Suprapubic skin (tissue), 4 donors: ENCODE data around the gene CCL8. TPM values are rescaled to one million over a fixed set of nuclear protein-coding genes. Genes with fewer than 3 reads are reported as not detected.

Experiments used
- DNase-seq, 2 donors: peaks; one replicate each; pipeline ENCODE4 v3.0.0-alpha.2; 2019; ENCODE audit warnings: low spot score in 2 of 2
- H3K27ac ChIP-seq: fragments of 200-600 bp; sonication (generic); one replicate; pipeline ENCODE4 v1.5.1; 2019
- H3K27me3 ChIP-seq: fragments of 200-600 bp; sonication (generic); one replicate; pipeline ENCODE4 v1.5.1; 2019
- H3K36me3 ChIP-seq: fragments of 200-600 bp; sonication (generic); one replicate; pipeline ENCODE4 v1.5.1; 2019
- H3K4me1 ChIP-seq: fragments of 200-600 bp; sonication (generic); one replicate; pipeline ENCODE4 v1.5.1; 2019
- H3K4me3 ChIP-seq: fragments of 200-600 bp; sonication (generic); one replicate; pipeline ENCODE4 v1.5.1; 2019; ENCODE audit warnings: mild to moderate bottlenecking
- H3K9me3 ChIP-seq: fragments of 200-600 bp; sonication (generic); one replicate; pipeline ENCODE4 v1.5.1; 2019
- EP300 ChIP-seq: sonication (generic); formaldehyde crosslinking; IDR thresholded peaks from one replicate; pipeline ENCODE4 v1.6.1; 2017; ENCODE audit warnings: antibody characterized with exemption
- POLR2A ChIP-seq, 2 donors: fragments of 450-650 bp; IDR thresholded peaks; one replicate each; pipeline ENCODE4 v1.6.1; 2017; ENCODE audit warnings: antibody characterized with exemption in 2 of 2, mild to moderate bottlenecking in 2 of 2, moderate library complexity in 2 of 2
- POLR2AphosphoS5 ChIP-seq, 3 donors: sonication (generic); formaldehyde crosslinking; IDR thresholded peaks; one replicate each; pipeline ENCODE4 v1.6.1; 2017; ENCODE audit warnings: antibody characterized with exemption in 3 of 3
- WGBS: methylation state at CpG from one replicate; pipeline ENCODE4 v1.1.5; 2018; 5-methylcytosine and 5-hydroxymethylcytosine counted together
- total RNA-seq, 4 donors: library from RNA; depleted of rRNA; stranded (reverse); fragments of >200 nt; gene quantifications; one replicate each; pipeline ENCODE4 v1.1.0, GENCODE V29; 2016
- TF ChIP-seq, protein P1 (sequence below), 2 donors: fragments of 200-600 bp in 1 of 2; fragments of 450-650 bp in 1 of 2; sonication (generic) in 1 of 2; IDR thresholded peaks; one replicate each; pipeline ENCODE4 v1.5.1; 2016 to 2019; ENCODE audit warnings: antibody characterized with exemption in 2 of 2, mild to moderate bottlenecking in 1 of 2, moderate library complexity in 1 of 2

Gene CCL8
- total RNA-seq, 4 donors from 2014 or later = 0.64 to 2.2 TPM; not detected in 2

DNA sequence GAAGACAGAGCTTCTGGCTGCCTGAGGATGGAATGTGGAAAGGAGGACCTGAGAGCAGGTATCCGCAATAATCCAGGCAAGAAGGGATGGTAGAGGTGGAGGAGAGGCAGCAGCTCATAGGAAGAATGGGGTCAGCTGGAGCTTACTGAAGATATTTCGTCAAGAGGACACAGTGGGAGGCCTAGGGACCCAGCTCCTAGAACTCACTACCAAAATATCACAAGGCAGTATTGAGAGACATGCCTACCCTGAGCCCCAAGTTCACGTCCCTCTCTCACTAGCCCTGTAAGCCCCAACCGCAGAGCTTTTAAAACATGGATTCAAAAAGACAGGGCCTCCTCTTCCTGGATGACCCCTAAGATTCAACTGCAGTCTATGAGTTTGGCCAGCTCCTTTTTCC lies 14.2 kb upstream of the CCL8 start:
- no peak for TF ChIP-seq POLR2A (IDR thresholded peaks at IDR 0.05)
- TF ChIP-seq, protein P1, sequence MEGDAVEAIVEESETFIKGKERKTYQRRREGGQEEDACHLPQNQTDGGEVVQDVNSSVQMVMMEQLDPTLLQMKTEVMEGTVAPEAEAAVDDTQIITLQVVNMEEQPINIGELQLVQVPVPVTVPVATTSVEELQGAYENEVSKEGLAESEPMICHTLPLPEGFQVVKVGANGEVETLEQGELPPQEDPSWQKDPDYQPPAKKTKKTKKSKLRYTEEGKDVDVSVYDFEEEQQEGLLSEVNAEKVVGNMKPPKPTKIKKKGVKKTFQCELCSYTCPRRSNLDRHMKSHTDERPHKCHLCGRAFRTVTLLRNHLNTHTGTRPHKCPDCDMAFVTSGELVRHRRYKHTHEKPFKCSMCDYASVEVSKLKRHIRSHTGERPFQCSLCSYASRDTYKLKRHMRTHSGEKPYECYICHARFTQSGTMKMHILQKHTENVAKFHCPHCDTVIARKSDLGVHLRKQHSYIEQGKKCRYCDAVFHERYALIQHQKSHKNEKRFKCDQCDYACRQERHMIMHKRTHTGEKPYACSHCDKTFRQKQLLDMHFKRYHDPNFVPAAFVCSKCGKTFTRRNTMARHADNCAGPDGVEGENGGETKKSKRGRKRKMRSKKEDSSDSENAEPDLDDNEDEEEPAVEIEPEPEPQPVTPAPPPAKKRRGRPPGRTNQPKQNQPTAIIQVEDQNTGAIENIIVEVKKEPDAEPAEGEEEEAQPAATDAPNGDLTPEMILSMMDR (IDR thresholded peaks at IDR 0.05) = no peak
- no peak for TF ChIP-seq EP300
- TF ChIP-seq POLR2AphosphoS5 (IDR thresholded peaks at IDR 0.05) = no peak
- Histone ChIP-seq H3K27ac (no peak overlapping the region), H3K9me3 (no peaks in the 10 kb centered on the region), H3K4me1 (peaks cover 36% of the 10 kb centered on the region), H3K36me3 (no peaks in the 10 kb centered on the region), H3K4me3 (no peak overlapping the region), H3K27me3 (no peaks in the 10 kb centered on the region)
- no peak for DNase-seq
- 94% methylated on average over 3 of the region's 4 CpGs for WGBS

DNA sequence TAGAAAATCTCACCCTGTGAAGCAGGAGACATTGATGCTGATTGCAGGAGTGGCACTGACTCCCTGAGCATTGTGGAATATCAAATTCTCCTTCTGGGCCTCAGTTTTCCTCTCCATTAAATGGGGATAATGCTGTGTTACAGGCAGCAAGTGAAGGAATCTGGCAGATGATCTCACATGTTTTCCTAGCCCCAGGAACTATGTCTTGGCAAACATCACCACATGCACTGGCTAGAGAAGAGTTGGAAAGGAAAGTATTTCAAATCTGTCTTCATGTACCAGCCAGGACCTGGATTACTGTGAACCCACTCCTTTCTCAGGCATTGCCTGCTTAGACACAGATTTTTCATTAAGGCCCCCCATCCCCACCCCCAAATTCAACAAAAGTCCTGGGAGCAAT lies 13.6 kb upstream of the CCL8 start:
- Histone ChIP-seq H3K36me3 (no peaks in the 10 kb centered on the region), H3K4me1 (peaks cover 30% of the 10 kb centered on the region), H3K4me3 (no peak overlapping the region), H3K27ac (no peak overlapping the region), H3K9me3 (no peaks in the 10 kb centered on the region), H3K27me3 (no peaks in the 10 kb centered on the region)
- DNase-seq = no peak
- TF ChIP-seq, protein P1 (IDR thresholded peaks at IDR 0.05) = no peak
- no peak for TF ChIP-seq POLR2AphosphoS5 (IDR thresholded peaks at IDR 0.05)
- TF ChIP-seq EP300 = no peak
- TF ChIP-seq POLR2A (IDR thresholded peaks at IDR 0.05) = no peak

DNA sequence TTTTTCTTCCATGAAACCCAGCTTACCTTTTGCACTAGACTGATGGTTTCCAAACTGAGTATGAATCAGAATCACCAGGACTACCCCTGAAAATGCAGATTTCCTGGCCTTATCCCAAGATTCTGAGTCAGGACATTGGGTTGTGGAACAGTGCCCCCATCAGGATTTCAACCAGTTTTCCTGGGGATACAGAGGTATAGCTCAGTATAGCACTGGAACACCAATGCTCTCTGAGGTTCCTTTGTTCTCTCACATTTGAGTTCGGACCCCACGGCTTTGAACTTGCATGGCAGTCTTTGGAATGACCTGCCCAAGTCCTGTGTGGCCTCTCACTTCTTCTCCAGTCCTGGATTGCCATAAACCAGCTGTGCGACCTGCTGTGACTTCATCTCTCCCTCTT lies 12.8 kb upstream of the CCL8 start:
- Histone ChIP-seq H3K9me3 (no peaks in the 10 kb centered on the region), H3K4me1 (peaks cover 25% of the 10 kb centered on the region), H3K36me3 (no peaks in the 10 kb centered on the region), H3K27ac (no peak overlapping the region), H3K27me3 (no peaks in the 10 kb centered on the region), H3K4me3 (no peak overlapping the region)
- 62% methylated on average over 3 of the region's 3 CpGs for WGBS
- no peak for DNase-seq
- TF ChIP-seq, protein P1 (IDR thresholded peaks at IDR 0.05) = no peak
- no peak for TF ChIP-seq EP300
- no peak for TF ChIP-seq POLR2AphosphoS5 (IDR thresholded peaks at IDR 0.05)
- no peak for TF ChIP-seq POLR2A (IDR thresholded peaks at IDR 0.05)

DNA sequence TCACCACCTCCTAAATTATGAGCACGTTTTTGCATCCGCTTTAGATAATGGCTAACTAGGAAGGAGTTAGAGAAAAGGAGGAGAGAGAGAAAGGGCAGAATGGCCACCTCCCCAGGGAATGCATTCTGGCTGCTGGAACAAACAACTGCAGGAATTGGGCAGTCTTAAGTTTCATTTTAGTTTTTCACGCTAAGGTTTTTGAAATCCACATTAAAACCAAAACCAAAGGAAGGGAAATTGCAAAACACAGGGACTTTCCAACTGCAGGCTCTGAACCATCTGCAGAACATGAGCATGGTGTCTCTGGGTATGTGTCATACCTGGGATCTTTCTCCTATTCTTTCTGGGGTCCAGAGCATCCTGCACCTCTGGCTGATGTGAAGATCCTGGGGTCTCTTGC lies 12.1 kb upstream of the CCL8 start:
- Histone ChIP-seq H3K4me3 (no peak overlapping the region), H3K9me3 (no peaks in the 10 kb centered on the region), H3K36me3 (no peaks in the 10 kb centered on the region), H3K27ac (no peak overlapping the region), H3K4me1 (peaks cover 27% of the 10 kb centered on the region), H3K27me3 (no peaks in the 10 kb centered on the region)
- TF ChIP-seq POLR2A (IDR thresholded peaks at IDR 0.05) = no peak
- peak in 1 of 3 donors; percentile 30 for TF ChIP-seq POLR2AphosphoS5 (IDR thresholded peaks at IDR 0.05)
- 51% methylated on average over 3 of the region's 3 CpGs for WGBS
- DNase-seq = no peak

DNA sequence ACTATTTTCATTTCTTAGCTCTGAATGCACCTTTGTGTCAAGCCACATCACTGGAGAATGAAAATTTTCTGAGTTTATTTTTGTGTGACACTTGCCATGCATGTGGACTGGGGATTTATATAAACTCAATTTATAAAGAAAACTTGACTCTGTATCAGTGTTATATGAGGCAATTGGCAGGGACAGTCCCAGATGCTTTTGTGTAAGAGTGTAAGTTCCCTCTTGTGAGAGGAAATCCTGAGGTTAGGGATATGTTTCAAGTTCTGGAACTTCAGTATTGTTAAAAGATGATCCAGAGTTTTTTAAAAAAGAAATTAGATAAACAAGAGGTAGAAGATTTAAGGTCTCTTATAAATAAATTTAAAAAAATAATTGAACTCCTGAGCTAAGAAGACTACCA lies 10.9 kb upstream of the CCL8 start:
- peaks cover 28% of the 10 kb centered on the region for H3K4me1 ChIP-seq
- H3K4me3 ChIP-seq = no peak overlapping the region
- TF ChIP-seq POLR2AphosphoS5 (IDR thresholded peaks at IDR 0.05) (no peak), EP300 (no peak), POLR2A (IDR thresholded peaks at IDR 0.05) (no peak)
- TF ChIP-seq, protein P1 (IDR thresholded peaks at IDR 0.05) = no peak
- no peaks in the 10 kb centered on the region for H3K36me3 ChIP-seq
- no peaks in the 10 kb centered on the region for H3K9me3 ChIP-seq
- no peak overlapping the region for H3K27ac ChIP-seq
- no peak for DNase-seq
- H3K27me3 ChIP-seq = no peaks in the 10 kb centered on the region

DNA sequence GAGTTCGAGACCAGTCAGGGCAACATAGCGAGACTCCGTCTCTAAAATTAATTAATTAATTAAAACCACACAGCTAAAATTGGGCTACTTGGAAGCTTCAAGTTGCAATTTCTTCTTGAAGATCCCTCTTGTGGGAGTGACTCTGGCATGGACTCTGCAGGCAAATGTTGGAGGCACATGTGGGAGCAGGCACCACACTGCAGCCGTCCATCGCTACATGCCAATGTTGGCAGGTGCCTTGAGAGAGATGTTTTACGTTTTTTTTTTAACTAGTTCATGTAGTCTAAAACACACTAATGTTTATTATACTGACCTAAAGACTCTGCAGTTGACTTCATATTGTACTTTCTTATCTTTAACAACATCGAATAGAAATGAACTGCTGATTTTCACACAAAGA lies 7.9 kb upstream of the CCL8 start:
- no peak for TF ChIP-seq POLR2AphosphoS5 (IDR thresholded peaks at IDR 0.05)
- TF ChIP-seq, protein P1 (IDR thresholded peaks at IDR 0.05) = no peak
- Histone ChIP-seq H3K4me1 (peaks cover 46% of the 10 kb centered on the region), H3K27ac (no peak overlapping the region), H3K27me3 (no peaks in the 10 kb centered on the region), H3K4me3 (no peak overlapping the region), H3K36me3 (no peaks in the 10 kb centered on the region), H3K9me3 (no peaks in the 10 kb centered on the region)
- WGBS = 59% methylated on average over 7 of the region's 7 CpGs
- no peak for DNase-seq
